Measurements from ENCODE around the gene VHLL. TPM values are rescaled to one million over a fixed set of nuclear protein-coding genes. Genes with fewer than 3 reads are reported as not detected.

VHLL gene
- total RNA-seq, 1 experiment from 2014 or later, result not detected

DNA sequence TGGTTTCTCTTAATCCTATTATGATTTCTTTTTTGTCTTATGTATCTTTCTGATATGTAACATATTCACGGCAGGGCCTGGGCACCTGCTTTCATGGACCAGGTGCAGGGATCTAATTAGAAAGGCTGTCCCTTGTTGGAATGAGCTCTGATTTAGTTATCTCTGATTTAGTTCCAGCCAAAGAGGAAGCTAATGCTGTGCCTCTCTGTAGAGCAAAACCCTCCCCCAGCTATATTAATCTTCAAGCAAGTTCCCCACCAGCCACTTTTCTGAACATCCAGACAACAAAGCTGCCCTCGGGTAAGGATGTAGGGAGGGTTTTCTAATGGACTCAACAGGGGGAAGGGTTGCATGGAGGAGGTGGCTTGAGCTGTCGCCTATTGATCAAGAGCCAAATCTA lies 45.3 kb upstream of the VHLL start:
- Histone ChIP-seq H4K5ac (ENCODE audit: insufficient read length, low read depth, low read length) (no peak overlapping the region), H2AK5ac (ENCODE audit: insufficient read length, low read length) (no peak overlapping the region), H2BK12ac (ENCODE audit: insufficient read length, low read depth, low read length) (no peak overlapping the region), H3T11ph (ENCODE audit: low read length) (no peak overlapping the region), H3K23ac (ENCODE audit: insufficient read length, low read depth, low read length) (no peak overlapping the region), H2BK5ac (ENCODE audit: insufficient read length, low read length) (no peak overlapping the region), H3K27me3 (ENCODE audit: insufficient read depth, low read length) (no peaks in the 10 kb centered on the region), H3K79me2 (ENCODE audit: insufficient read depth, low read length) (no peaks in the 10 kb centered on the region), H4K8ac (replicated peaks; ENCODE audit: insufficient read length, low read depth, low read length) (no peak overlapping the region), H3K27ac (ENCODE audit: insufficient read length, low read depth, low read length) (no peak overlapping the region), H3K18ac (ENCODE audit: insufficient read length, low read depth, low read length) (no peak overlapping the region), H4K91ac (ENCODE audit: insufficient read length, low read depth, low read length) (no peak overlapping the region), H3K14ac (ENCODE audit: insufficient read depth, low read length) (no peak overlapping the region), H4K20me1 (ENCODE audit: control insufficient read depth, insufficient read depth, insufficient read length) (no peaks in the 10 kb centered on the region), H3K4me1 (ENCODE audit: insufficient read depth, low read length) (no peaks in the 10 kb centered on the region), H3K79me1 (ENCODE audit: insufficient read depth, low read depth, low read length, poor library complexity, severe bottlenecking) (no peaks in the 10 kb centered on the region), H2AFZ (ENCODE audit: low read length) (no peak overlapping the region), H3K9me3 (ENCODE audit: control insufficient read depth, low read depth, low read length) (no peaks in the 10 kb centered on the region), H3K23me2 (ENCODE audit: insufficient read length, low read depth, low read length, poor library complexity, severe bottlenecking) (no peaks in the 10 kb centered on the region), H2BK20ac (ENCODE audit: low read depth, low read length, poor library complexity, severe bottlenecking) (no peak overlapping the region), H3K9ac (ENCODE audit: extremely low read depth, insufficient read length, low read length) (no peak overlapping the region), H3K56ac (ENCODE audit: insufficient read length, low read depth, low read length) (no peak overlapping the region), H3K4ac (ENCODE audit: low read depth, low read length) (no peak overlapping the region), H2BK15ac (ENCODE audit: low read depth, low read length) (no peak overlapping the region), H3K4me2 (ENCODE audit: insufficient read depth, insufficient read length, low read length) (no peak overlapping the region), H2BK120ac (ENCODE audit: low read depth, low read length, poor library complexity, severe bottlenecking) (no peak overlapping the region)
- H3K27ac Mint-ChIP-seq, result no peak overlapping the region; a peak in 1 of 7 replicates
- H3K27me3 Mint-ChIP-seq (ENCODE audit: low read depth), result peaks cover 4% of the 10 kb centered on the region
- TF ChIP-seq, protein P1, sequence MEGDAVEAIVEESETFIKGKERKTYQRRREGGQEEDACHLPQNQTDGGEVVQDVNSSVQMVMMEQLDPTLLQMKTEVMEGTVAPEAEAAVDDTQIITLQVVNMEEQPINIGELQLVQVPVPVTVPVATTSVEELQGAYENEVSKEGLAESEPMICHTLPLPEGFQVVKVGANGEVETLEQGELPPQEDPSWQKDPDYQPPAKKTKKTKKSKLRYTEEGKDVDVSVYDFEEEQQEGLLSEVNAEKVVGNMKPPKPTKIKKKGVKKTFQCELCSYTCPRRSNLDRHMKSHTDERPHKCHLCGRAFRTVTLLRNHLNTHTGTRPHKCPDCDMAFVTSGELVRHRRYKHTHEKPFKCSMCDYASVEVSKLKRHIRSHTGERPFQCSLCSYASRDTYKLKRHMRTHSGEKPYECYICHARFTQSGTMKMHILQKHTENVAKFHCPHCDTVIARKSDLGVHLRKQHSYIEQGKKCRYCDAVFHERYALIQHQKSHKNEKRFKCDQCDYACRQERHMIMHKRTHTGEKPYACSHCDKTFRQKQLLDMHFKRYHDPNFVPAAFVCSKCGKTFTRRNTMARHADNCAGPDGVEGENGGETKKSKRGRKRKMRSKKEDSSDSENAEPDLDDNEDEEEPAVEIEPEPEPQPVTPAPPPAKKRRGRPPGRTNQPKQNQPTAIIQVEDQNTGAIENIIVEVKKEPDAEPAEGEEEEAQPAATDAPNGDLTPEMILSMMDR (conservative IDR thresholded peaks at IDR 0.05), result no peak
- no peak overlapping the region for H3K4me3 Mint-ChIP-seq
- no peaks in the 10 kb centered on the region for H3K36me3 Mint-ChIP-seq (ENCODE audit: insufficient read depth in 1 of 3, low read depth in 3 of 3)
- no peak for DNase-seq
- H3K9me3 Mint-ChIP-seq, result no peaks in the 10 kb centered on the region
- peaks cover 0 to 3% of the 10 kb centered on the region in 2 experiments; a peak in 1 of 4 replicates for H3K4me1 Mint-ChIP-seq
- WGBS (ENCODE audit: extremely low coverage, insufficient read length, low lambda C conversion rate), result no CpG with 5 or more reads among the region's 3 CpGs
